Measurements from ENCODE around the gene HHLA2.

The HHLA2 gene

DNA sequence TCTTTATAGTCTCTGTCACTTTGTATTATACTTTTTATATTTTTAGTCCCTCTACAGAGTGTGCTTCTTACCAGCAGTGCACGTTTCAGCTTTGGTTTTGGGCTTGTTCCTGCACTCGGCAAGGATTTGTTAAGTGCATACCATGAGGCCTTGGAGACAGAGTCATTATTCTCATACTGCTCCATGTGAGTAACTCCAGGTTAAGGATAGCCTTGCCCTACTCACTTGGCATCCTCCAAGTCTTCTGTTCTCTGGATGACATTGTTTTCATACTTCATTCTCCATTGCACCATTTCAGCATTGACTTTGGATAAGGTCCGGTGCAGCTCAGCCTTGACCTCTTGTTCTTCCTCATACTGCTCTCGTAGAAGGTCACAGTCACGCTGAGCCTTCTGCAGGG is 117.7 kb downstream of the HHLA2 start:
- no peaks in the 10 kb centered on the region for H3K27me3 ChIP-seq (ENCODE audit: control insufficient read depth in 1 of 2, insufficient read depth in 2 of 2, low read length in 2 of 2)
- H3K27ac ChIP-seq (ENCODE audit: low read depth, low read length), result no peak overlapping the region
- H3K9ac ChIP-seq (ENCODE audit: low read length), result no peak overlapping the region
- no peaks in the 10 kb centered on the region for H3K9me3 ChIP-seq (ENCODE audit: low read length)
- no peak overlapping the region for H3K4me3 ChIP-seq (ENCODE audit: low read depth in 1 of 2, low read length in 2 of 2)
- no peaks in the 10 kb centered on the region for H3K36me3 ChIP-seq (ENCODE audit: insufficient read depth, low read length)
- H3K4me1 ChIP-seq (ENCODE audit: insufficient read depth, low read length), result no peaks in the 10 kb centered on the region

DNA sequence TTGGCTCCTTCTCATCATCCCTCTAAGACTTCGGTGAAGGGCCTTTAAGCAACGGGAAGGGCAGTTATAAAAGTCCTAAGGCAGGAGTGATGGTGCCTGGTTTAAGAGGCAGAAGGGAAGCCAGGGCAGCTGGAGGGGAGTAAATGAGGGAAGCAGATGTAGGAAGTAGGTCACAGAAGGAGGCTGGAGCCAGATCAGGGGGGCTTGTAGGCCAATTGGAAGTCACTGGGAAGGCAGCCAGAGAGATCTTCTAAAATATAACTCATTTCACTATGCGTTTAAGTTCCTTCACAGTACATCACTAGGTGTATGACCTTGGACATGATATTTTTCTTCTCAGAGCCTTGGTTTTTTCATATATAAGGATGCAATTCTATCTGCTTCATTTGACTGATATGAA is 119.3 kb downstream of the HHLA2 start:
- H3K27ac ChIP-seq (ENCODE audit: low read depth, low read length), result no peak overlapping the region
- H3K4me3 ChIP-seq (ENCODE audit: low read depth in 1 of 2, low read length in 2 of 2), result no peak overlapping the region
- no peaks in the 10 kb centered on the region for H3K36me3 ChIP-seq (ENCODE audit: insufficient read depth, low read length)
- H3K27me3 ChIP-seq (ENCODE audit: control insufficient read depth in 1 of 2, insufficient read depth in 2 of 2, low read length in 2 of 2), result no peaks in the 10 kb centered on the region
- H3K4me1 ChIP-seq (ENCODE audit: insufficient read depth, low read length), result no peaks in the 10 kb centered on the region
- H3K9me3 ChIP-seq (ENCODE audit: low read length), result no peaks in the 10 kb centered on the region
- H3K9ac ChIP-seq (ENCODE audit: low read length), result no peak overlapping the region

DNA sequence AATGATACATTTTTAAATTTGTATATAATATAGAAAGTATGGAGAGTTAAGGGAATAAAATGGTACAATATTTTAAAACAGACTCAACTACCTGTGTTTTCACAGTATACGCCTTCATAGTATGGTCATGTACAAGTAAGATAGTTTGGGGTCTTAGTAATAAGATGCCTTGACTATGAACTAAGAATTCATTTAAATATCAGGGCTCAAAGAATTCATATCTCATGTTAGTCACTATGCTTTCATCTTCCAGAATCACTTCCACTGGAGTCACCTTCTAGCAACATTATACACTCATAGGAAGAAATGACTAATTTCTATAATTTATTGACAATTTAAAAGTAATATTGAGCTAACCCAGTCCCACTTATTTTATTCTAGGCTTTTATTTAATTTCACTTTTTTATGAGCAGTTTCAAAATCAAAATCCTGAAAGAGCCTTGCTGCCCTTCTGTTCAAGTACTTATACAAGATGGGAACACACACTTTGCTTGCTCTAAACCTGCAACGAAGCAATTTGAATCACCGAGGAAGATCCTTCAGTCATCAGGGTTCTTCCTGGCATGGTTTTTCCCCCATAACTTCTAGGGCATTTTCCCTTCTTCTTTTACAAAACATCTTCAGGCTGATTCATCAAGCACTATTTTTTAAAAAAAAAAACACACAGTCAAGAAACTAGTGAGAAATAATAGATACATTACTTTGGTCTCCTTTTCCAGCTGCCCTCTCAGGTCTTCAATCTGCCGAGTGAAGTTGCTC is 119.9 kb downstream of the HHLA2 start:
- no peak overlapping the region for H3K27ac ChIP-seq (ENCODE audit: low read depth, low read length)
- no peaks in the 10 kb centered on the region for H3K36me3 ChIP-seq (ENCODE audit: insufficient read depth, low read length)
- no peak overlapping the region for H3K4me3 ChIP-seq (ENCODE audit: low read depth in 1 of 2, low read length in 2 of 2)
- H3K9me3 ChIP-seq (ENCODE audit: low read length), result no peaks in the 10 kb centered on the region
- no peaks in the 10 kb centered on the region for H3K4me1 ChIP-seq (ENCODE audit: insufficient read depth, low read length)
- H3K27me3 ChIP-seq (ENCODE audit: control insufficient read depth in 1 of 2, insufficient read depth in 2 of 2, low read length in 2 of 2), result no peaks in the 10 kb centered on the region
- H3K9ac ChIP-seq (ENCODE audit: low read length), result no peak overlapping the region

DNA sequence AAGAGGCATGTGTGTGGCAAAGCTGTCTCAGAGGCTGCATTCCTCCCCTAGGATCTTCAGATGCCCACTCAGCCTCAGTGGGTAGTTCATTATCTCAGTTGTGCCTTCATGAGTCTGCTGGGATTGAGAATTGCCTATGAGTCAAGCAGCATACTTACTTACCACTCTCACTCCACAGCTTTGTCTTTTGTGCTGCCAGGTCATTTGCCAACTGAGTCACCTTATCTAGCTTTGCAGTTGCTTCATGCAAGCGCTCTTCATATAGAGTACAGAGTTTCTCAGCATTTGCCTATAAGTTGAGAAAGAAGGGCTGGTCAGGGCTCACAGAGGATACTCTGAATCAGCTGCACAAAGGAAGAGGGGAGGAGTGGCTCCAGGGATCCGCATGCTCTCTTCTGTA is 124.6 kb downstream of the HHLA2 start:
- Histone ChIP-seq H3K4me3 (ENCODE audit: low read depth in 1 of 2, low read length in 2 of 2) (no peak overlapping the region), H3K9me3 (ENCODE audit: low read length) (no peaks in the 10 kb centered on the region), H3K27me3 (ENCODE audit: control insufficient read depth in 1 of 2, insufficient read depth in 2 of 2, low read length in 2 of 2) (no peaks in the 10 kb centered on the region), H3K4me1 (ENCODE audit: insufficient read depth, low read length) (no peaks in the 10 kb centered on the region), H3K36me3 (ENCODE audit: insufficient read depth, low read length) (no peaks in the 10 kb centered on the region), H3K9ac (ENCODE audit: low read length) (no peak overlapping the region), H3K27ac (ENCODE audit: low read depth, low read length) (no peak overlapping the region)
